Right renal pelvis (tissue), 4 donors: ENCODE results near the gene GPC6. TPM values are rescaled to one million over a fixed set of nuclear protein-coding genes. Genes with fewer than 3 reads are reported as not detected.
"Not testable (repeated sequence)": the region's sequence is repeated elsewhere in the genome, so short reads cannot be mapped to it uniquely, and the experiment has no call there.

ENCODE experiments used
- DNase-seq, 4 donors: peaks; one replicate each; pipeline ENCODE4 v3.0.0-alpha.2; 2013; ENCODE audit warnings: low read depth in 4 of 4, low spot score in 3 of 4, missing footprints in 1 of 4
- polyA plus RNA-seq, 4 donors: library from polyadenylated mRNA; unstranded; fragments of 120-200 nt; gene quantifications; one replicate each; pipeline ENCODE4 v1.2.1, GENCODE V29; 2013; ENCODE audit not compliant: insufficient read length in 4 of 4

The GPC6 gene
- polyA plus RNA-seq, 4 donors: 64.7 to 74.0 (median 65.9) TPM

DNA sequence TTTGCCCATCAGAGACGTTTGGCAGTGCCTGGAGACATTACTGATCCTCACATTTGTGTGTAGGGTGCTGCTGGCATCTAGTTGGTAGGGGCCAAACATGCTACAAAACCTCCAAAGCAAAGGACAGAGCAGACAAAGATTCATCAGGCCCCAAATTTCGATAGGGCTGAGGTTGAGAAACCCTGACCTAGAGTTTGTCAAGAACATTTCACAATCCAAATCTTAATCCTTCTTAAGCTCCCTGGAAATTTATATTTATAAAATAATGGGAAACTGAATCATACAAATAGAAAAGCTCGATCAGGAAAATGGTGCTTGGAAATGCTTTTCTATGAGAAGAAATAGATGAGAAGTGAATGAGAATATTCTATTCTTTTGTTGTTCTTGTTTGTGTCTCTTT is 979.3 kb downstream of the GPC6 start:
- no peak for DNase-seq

- no peak for DNase-seq
Observed at GRCh38 chr13:94209117-94209516, 982.5 kb downstream of the GPC6 start.

GRCh38 chr13:94209913-94210312 is 983.3 kb downstream of the GPC6 start:
- not testable (repeated sequence) for DNase-seq

- DNase-seq: peak; percentile 13 to 55 (median 32)
Observed at GRCh38 chr13:94210816-94211215, 984.2 kb downstream of the GPC6 start.

DNA sequence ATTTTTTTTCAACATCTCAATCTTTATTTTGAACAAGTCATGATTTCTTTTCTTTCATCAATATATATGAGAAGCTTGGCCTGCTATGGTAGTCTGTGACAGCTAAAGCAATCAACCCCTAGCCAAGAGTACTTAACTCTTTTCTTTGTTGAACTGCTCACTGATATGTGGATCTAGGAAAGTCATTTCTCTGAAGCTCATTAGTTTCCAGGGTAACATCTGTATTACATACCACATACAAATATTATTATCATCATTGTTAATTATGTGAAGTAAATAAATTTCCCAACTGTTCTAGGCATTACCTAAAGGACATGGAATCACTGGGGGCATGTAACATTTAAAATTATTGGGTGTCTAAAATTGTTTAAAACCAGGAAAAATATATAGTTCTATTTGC is 985.6 kb downstream of the GPC6 start:
- no peak for DNase-seq

DNA sequence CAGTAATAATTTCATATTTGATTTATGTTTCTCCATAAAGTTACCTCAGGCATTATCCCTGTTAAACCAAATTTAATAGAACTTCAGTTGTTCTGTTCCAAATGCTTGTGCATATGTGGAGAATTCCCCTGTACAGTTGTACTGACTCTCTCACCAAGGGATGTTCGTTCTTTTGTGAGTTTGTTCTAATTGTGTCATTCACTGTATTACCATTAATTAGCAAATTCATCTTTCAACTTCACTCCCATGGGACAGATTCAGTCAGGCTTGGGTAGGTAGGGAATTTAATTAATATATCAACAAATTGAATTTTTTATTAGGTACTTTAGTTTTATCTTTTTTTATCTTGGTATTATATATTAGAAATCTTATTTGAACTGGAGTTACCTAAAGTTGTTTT is 987.5 kb downstream of the GPC6 start:
- no peak for DNase-seq

DNA sequence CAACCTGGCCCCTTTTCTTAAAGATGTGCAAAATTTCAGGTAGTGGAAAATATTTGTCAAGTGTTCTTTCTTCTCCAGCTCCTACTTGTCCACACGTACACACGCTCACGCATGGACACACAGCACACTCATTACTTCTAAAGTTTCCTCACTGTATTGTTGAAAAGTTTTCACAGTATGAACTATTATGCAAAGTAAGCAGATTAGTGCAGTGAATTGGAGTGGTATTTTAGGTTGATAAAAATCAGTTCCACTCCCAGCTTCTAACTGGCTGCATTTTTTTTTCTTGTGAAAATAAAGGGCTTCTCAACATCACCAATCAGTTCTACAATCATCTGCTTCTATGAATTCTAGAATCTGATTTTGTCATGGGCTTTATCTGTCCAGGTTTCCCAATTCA is 988.4 kb downstream of the GPC6 start:
- no peak for DNase-seq

- DNase-seq: no peak
Observed at GRCh38 chr13:94216476-94216875, 989.9 kb downstream of the GPC6 start.

DNA sequence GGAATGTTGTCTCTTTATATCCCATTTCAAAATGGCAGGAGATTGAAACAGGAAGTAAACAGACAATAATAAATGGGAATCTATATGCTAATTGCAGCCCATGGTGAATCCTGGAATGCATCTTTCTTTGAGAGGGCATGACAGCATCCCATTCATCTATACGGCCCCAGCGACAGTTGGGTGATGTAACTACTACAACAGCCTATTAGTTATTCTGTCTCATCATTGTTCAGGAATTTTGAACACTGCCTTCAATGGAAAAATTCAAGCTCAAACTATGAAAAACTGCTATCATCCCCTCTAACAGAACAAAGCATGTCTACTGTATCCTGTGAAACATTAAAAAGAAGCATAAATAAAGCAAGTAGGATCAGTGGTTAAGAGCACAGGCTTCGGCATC is 990.8 kb downstream of the GPC6 start:
- DNase-seq: no peak

DNA sequence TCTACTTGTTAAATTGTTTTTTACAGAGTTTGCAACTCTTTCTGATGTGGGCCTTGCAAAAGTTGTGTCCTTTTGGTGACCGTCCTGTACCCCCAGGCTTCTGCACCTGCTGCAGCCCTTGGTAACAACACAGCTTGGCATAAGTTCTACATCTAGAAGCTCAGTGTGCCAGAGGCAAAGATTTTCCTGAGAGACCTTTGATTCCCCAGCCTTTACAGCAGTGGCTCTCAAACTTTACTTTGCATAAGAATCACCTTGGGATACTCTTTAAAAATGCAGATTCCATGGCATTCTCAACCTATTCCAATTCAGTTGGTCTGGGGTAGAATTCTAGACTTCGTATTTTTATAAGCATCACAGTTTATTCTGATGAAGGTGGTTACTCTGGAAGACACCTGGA is 991.9 kb downstream of the GPC6 start:
- DNase-seq: no peak

DNA sequence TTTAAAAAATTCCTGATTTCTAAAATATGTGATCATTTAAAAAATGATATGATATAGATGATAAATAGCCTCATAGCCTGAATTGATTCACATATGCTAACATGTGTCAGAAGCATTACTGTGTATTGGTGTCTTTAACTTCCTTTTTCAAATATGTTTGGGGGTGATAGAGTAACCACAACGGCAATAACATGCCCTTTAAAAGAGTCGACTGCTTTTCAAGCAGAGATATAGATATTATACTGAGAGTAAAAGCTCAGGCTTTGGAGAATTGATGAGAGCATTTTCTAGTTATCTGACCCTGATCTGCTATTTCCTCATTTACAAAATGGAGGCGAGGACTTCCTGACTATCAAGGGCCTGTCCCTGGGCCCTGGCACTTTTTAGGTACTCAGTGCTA is 992.3 kb downstream of the GPC6 start:
- no peak for DNase-seq

DNA sequence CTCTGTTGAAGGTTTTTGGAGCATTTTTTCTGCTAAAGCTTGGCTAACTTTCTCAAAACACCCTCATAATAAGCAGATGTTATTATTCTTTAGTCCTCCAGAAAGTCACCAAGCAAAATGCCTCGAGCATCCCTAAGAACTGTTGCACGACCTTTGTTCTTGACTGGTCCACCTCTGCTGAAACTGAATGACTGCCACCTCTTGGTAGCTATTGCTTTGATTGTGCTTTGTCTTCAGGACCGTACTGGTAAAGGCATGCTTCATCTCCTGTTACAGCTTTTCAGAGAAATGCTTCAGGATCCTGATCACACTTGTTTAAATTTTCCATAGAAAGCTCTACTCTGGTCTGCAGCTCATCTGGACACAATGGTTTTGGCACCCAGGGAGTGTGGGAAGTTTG is 998.1 kb downstream of the GPC6 start:
- DNase-seq: no peak

GRCh38 chr13:94227255-94227879 is 1000.8 kb downstream of the GPC6 start:
- DNase-seq: no peak

DNA sequence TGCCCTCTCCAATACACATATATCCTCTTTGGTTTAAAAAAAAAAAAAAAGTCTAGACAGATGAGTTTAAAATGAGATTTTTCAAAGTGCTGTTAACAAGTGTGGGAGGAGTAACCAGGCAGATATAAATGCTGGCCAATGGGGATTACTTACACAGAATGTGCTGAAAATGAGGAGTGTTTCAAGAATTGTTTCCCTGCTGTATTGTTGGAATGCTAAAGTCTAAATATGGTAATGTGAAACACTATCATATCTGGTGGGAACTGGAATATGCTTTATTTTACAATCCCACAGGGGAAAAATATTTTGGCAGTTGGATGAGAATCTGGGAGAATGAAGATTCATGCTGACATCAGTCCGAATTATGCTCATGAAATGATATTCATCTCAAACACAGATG is 1002.2 kb downstream of the GPC6 start:
- no peak for DNase-seq

GRCh38 chr13:94232161-94232950 is 1005.7 kb downstream of the GPC6 start:
- no peak for DNase-seq

GRCh38 chr13:94232956-94233355 is 1006.3 kb downstream of the GPC6 start:
- no peak for DNase-seq

DNA sequence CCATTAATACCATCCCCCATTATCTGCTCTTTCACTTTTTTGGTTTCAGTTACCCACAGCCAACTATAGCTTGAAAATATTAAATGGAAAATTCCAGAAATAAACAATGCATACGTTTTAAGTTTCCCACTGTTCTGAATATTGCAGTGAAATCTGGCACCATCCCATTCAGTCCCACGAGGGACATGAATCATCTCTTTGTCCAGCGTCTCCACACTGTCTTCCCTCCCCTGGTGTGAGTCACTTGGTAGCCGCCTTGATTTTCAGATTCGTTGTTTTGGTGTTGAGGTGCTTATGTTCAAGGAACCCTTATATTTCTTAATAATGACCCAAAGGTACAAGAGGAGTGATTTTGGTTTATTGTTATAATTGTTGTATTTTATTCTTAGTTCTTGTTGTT is 1006.8 kb downstream of the GPC6 start:
- no peak for DNase-seq

DNA sequence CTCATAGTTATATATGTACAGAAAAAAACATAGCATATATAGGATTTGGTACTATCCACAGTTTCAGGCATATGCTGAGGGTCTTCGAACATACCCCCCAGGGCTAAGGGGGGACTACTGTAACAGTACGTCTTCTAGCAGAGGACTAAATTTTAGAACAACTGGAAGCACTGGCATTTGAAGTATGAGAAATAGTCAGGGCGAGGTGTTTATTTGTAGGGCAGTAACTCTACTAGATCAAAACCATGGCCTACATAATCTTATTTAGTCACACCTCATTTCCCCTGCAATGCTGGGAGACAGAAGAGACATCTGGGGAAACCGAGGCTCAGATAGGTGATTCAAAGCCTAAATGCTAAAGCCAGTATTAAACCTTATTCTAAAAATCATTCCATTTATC is 1007.2 kb downstream of the GPC6 start:
- DNase-seq: no peak

DNA sequence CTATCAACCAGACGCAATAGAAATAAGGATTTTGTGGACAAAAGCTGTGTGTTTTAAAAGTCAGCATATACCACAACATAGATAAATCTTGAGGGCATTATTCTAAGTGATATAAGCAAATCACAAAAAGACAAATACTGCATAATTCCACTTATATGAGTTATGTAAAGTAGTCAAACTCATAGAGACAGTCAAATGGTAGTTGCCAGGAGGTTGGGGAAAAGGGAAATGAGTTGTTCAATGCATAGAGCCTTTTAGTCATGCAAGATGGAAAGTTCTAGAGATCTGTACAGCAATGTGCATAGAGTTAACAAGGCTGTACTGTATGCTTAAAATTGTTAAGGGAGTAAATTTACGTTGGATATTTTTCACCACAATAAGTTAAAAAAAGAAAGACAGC is 1008.1 kb downstream of the GPC6 start:
- DNase-seq: no peak

DNA sequence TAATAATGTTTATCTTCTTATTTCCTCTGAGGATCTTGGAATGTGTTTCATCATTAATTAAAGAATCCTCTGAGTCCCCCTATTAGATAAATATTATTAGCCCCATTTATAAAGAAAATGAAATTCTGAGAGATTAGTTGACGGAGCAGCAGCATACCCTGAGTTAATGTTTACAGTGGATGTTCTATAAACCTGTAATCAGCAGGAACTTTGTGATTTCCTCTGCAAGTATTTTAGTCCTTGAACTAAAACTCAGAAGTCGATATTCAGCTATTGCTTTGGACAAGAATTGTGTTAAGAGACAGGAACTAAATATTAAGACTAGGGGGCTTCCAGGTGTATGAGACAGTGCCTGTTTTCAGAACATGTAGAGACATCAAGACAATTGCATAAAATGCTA is 1009.5 kb downstream of the GPC6 start:
- no peak for DNase-seq

DNA sequence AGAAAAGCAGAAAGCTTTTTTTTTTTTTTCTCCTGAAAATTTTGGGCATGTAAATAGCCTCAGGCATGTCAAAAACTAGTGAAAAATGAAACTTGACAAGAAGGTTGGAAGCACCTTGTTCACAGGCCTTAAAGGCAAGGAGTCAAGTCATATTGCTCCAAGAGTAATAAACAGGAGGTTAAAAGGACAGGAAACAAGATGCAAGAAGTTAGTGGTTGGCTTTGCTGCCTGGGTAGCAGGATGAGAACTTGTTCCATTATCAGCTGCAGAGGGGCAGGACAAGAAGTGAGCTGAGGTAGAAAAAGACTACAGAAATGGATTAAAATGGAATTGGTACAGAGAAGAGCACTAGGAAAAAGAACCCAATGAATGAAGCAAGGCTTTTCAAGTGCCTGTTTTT is 1010.3 kb downstream of the GPC6 start:
- no peak for DNase-seq

GRCh38 chr13:94239135-94239534 is 1012.5 kb downstream of the GPC6 start:
- DNase-seq: no peak
